GM12891 (cell line): Measurements from ENCODE around the gene NUP210L.
"Not testable (repeated sequence)": the region's sequence is repeated elsewhere in the genome, so short reads cannot be mapped to it uniquely, and the experiment has no call there.

Experiments
- POLR2A ChIP-seq: IDR thresholded peaks from 2 replicates; pipeline ENCODE4 v1.6.1; 2011; ENCODE audit warnings: low read depth, low read length, control low read depth
- POLR2AphosphoS5 ChIP-seq: IDR thresholded peaks from 2 replicates; pipeline ENCODE4 v1.6.1; 2011; ENCODE audit warnings: low read depth, low read length, control low read depth
- SPI1 ChIP-seq: IDR thresholded peaks from 2 replicates; pipeline ENCODE4 v1.6.1; 2011; ENCODE audit warnings: low read depth, low read length, control low read depth
- TAF1 ChIP-seq: IDR thresholded peaks from 2 replicates; pipeline ENCODE4 v1.6.1; 2011; ENCODE audit warnings: low read depth, low read length, control low read depth

GRCh38 chr1:154047436-154047835 is 107.4 kb downstream of the NUP210L start:
- not testable (repeated sequence) for TF ChIP-seq POLR2A, SPI1, POLR2AphosphoS5, TAF1
